ENCODE results near the gene CIB4.

CIB4 gene

DNA sequence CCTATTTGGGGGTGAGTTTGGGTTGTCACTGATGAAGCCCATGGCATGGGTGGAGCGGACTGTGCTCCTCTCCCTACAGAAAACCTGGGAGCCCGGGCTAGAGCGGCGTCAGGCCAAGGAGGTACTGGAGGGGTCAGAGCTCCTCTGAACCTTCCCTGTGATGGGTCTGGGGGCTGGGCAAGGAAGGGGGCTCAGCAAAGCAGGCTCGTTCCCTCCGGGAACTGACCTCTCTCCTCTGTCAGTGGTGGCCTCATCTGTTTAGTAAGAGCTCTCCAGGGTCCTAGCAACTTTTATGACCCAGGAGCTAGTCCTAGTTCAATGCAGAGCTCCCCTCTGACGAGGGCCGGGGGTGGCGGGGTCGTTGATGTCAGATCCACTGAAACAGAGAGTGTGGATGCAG lies 100.9 kb downstream of the CIB4 start:
- peak; percentile 3 for DNase-seq

DNA sequence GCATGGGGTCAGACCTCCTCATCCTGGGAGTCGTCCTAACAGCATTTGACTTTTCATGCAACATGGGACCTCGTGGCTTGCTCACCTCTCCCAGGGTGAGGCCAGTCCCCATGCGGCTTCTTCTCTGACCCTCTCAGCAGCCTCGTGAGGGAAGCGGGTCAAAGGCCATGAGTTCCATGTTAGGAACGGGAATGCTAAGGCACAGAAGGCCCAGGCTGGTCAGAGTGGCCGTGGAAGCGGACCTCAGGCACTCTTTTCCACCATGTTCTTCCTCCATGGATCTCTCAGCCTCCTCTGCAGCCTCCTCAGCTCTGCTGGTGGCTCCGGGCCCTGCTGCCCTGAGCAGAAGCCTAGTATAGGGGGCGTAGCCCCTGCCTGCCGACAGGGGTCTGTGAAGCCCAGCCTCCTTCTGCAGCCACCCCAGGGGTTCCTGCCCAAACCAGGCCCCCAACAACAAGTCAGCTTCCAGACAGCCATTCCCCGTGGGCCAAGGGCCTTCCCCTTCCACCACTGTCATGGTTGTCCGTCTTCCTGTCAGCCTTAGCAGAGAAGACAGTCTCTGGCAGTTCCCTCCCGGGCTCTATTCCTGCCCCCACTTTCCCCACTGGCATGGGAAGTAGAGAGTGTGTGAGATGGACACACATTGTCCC lies 103.2 kb downstream of the CIB4 start:
- peak; percentile 11 for DNase-seq

- peak; percentile 5 for DNase-seq
Measured at GRCh38 chr2:26537069-26537825, 103.9 kb downstream of the CIB4 start.

- DNase-seq = peak; percentile 3
Measured at GRCh38 chr2:26536371-26537068, 104.6 kb downstream of the CIB4 start.

DNA sequence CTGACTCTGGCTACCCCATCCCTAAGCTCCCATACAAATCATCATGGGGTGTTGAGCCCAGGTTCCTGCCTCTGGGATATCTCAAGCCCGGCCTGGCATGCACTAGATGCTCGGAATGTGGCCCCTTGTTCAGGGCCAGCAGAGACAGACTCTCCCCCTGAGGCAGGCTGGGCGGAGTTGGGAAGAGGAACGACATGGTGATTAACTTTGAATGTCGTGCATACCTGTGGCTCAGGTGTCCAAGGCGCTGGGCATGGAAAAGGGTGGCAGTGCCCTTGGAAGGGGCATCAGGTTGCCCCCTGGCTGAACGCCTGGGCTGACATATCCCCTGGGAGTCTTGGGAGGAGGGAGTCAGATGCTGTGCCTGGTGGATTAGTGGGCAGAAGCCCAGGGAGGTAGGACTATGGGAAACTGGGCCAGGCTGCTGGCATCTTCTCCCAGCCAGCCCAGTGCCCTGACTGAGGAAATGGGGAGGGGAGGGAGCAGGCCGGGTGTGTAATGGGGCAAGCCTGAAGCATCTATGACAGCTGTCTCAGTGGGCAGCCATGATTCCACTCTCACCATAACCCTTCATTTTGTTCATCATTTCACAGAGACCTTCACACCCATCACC lies 105.4 kb downstream of the CIB4 start:
- peak; percentile 3 for DNase-seq

- peak; percentile 8 for DNase-seq
Measured at GRCh38 chr2:26534865-26535662, 106.1 kb downstream of the CIB4 start.

DNA sequence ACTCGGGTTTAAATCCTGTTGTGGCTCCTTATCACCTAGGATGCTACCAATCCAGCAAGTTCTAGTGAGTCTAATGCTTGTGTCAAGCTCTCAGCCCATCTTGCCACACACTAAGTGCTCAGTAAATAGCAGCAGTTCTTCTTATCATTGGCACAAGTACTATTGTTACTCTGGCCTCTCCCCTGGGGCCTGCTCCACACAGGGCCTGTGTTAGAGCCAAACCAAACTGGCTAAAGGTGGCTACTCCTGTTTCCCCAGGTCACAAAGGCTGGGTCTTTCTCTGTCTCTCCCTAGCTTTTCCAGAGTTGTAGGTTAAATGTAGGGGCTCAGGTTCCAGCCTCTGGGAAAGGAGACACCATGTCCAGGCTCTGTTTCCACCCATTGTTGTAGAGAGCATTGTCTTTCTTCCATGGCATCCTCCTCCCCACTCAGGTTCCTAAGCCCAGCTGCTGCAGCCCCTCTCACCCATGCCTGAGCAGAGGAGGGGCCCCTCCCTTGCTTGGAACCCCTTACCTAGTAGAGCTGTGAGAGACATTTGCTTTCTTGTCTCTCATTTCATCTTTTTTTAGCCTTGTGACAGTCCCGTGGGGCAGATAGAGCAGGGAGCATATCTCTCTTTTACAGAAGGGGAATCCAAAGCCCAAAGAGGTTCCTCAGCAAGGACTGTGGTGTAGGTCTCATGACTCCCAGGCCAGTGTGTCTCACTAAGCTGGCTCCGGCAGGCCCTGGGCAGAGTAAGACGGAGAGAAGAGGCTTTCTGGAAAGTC lies 106.9 kb downstream of the CIB4 start:
- DNase-seq = no peak

- peak; percentile 9 for DNase-seq
Measured at GRCh38 chr2:26533661-26534060, 107.5 kb downstream of the CIB4 start.

GRCh38 chr2:26532301-26533250 lies 108.6 kb downstream of the CIB4 start:
- peak; percentile 10 for DNase-seq
